ENCODE data around the gene COL13A1. TPM values are rescaled to one million over a fixed set of nuclear protein-coding genes. Genes with fewer than 3 reads are reported as not detected.

Gene COL13A1
- 0.89 TPM for total RNA-seq
- long read RNA-seq, partial matches to known transcripts = 0 of 3 reads
- long read RNA-seq, other reads (novel, unspliced or antisense) = 3 of 3 reads

DNA sequence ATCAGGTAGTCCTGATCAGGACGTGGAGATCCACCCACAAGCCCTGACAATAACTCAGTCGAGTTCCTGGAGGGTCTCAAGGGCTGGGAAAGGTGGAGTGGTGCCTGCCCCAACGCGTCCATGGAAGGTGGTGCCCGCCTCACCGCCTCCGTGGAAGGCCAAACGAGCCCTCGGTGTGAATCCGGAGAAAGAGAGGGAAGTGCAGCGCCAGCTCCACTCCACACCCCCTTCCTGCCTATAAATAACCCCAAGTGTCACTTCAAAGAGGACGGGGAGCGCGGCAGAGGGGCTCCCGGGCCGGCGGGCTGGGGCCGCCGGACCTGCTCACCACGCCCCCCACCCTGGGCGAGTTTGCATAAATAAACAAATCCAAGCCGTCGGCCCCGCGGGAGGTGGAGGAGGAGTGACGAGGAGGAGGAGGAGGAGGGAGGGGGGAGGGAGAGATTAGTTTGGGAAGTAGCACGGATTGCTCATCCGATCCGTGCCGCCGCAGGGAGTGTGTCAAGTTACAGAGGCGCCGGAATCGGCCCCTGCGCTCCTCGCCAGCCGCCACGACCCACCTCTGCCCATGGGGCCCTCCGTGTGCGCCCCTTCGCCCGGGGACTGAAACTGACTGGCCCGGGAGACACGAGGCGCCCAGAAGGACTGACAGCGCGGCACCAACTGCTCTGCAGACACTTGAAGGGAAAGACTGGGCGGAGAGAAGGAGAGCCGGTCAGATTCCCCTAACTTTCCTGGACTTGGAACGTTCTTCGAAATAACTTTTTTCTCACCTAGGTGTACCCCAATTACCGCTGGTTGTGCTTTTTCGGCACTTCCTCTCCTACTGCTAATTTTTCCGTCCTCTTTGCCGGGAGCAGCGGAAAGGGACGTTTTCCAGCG lies at the start of gene COL13A1:
TSS of gene COL13A1 (plus strand) at position 473 of the 882 bp plus-strand sequence. CDS start 518 bp downstream, outside the sequence.
- ATAC-seq (ENCODE audit: poor library complexity) (peak; percentile 59), DNase-seq (peak; percentile 58)
- intact Hi-C loops (cut with DNase I) = loop anchor here (5.0 kb wide), 1 partner anchor 104 kb away; no protein-coding TSS in a partner anchor

DNA sequence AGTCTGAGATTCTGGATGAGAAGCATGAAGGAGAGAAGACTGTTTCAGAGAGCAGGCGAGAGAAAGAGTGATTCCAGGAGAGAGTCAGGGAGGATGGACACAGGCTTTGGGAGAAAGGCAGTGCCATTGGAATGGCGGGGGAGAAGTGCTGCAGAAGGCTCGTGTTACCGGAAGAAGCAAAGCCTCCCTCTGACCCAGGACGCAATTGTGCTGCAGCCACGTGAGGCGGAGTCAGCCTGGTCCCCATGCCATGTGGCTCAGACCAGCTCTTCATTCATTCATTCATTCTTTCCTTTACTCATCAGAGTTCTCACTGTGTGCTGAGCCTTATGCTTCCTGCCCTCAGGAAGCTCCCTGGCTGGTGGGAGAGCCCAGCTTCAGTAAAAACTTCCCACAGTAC lies 49.2 kb upstream of the COL13A1 start:
- intact Hi-C loops (cut with DNase I) = no loop called here
- DNase-seq = no peak
- ATAC-seq (ENCODE audit: poor library complexity) = no peak

DNA sequence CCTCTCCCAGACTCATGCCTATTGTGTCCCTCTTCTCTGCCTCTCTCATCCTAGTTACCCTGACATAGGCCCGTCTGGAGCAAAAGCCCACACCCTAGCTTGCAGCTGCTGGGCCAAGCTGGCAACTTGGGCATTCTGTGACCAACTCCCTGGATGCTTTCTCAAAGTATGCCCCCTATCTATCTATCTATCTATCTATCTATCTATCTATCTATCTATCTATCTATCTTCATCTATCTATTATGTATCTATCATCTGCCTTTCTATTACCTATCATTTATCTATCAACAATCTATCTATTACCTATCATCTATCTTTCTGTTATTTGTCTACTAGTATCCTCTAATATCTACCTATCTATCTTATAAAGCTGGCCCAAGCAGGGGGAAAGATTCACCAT lies 45.4 kb upstream of the COL13A1 start:
- no peak for DNase-seq
- intact Hi-C loops (cut with DNase I) = no loop called here
- no peak for ATAC-seq (ENCODE audit: poor library complexity)

DNA sequence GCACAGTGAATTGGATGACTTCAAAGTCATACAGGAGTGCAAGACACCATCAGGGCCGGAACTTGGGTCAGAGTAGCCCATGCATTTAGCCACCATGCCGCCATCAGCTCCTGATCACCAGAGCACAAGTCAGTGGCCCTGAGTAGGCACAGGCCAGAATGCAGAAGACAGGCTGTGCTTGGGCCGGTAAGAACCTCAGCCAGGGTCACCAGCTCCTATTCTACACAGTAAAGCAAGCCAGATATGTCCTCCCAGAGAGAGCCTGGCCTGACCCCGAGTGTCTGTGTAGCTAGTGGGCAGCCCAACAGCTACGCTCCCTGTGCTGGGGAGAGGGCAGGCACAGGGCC lies 44.5 kb upstream of the COL13A1 start:
- DNase-seq (no peak), ATAC-seq (ENCODE audit: poor library complexity) (no peak)
- intact Hi-C loops (cut with DNase I) = no loop called here

DNA sequence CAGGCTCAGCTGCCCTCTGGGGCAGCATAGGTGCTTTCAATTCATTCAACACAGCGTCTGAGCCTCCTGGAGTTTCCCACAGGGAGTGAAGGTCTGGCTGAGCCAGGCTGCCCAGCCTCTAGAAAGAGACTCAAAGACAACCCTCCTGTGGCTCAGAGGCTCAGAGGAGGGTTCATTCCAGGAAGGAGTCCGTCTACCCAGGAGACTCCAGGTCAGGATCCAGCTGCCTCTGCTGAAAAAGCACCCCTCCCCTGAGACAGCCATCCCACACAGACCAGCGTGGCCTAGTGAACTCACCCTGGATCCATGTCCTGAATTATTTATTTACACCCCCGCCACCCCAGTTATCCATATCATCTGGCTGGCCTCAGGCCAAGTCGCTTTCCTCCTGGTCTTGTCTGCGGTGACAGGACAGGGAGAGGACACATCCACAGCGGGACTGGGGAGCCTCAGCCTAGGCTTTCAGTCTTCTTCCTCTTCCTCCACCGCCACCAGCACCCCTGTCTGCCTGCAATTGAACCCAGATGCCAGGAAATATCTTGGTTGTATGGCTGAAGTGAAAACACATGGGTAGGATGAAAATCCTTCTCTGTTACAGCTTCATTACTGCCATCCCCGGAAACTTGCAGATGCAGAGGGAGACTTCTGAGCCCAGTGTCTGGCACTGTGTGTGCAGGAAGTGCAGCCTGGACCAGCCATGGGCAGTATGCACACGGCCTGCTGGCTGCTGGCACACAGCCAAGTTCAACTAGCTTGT lies 44.0 kb upstream of the COL13A1 start:
- peak; percentile 58 for DNase-seq
- peak; percentile 56 for ATAC-seq (ENCODE audit: poor library complexity)
- intact Hi-C loops (cut with DNase I) = no loop called here

DNA sequence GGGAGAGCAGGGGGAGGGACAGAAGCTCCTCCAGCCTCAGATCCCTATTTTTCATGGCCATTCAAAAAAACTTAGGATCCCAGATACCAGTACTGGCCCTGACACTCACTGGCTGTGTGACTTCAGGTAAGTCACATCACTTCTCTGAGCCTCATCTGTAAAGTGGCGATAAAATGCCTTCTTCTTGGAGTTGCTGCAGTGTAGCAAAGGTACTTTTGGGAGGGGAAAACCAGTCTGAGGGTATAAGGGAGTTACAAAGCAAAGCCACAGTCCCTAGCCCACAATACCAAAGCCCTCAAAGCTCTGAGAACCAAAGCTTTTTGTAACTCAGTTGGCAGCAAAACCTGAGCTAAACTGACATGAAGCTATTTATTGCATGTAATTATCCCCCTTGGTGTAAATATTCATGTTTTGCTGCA lies 43.4 kb upstream of the COL13A1 start:
- intact Hi-C loops (cut with DNase I) = no loop called here
- DNase-seq (no peak), ATAC-seq (ENCODE audit: poor library complexity) (no peak)

DNA sequence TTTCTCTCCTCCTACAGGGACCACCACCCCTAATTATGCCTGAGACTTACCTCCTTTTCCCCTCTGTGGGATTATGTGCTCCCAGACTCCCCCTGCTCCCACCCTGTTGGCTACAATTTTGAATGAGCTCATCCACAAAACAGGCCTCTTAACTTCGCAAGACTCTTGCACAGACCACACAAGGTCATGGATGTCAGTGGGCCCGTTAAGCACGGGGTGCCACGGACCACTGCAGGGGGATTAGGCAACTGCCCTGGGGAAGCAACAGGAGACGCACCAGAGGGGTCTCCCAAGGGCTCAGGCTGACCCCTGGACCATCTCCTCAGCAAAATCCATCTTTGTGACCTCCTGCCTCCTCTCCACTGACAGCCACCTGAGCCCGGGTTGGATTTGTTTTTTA lies 42.1 kb upstream of the COL13A1 start:
- ATAC-seq (ENCODE audit: poor library complexity) = no peak
- intact Hi-C loops (cut with DNase I) = no loop called here
- DNase-seq = no peak

DNA sequence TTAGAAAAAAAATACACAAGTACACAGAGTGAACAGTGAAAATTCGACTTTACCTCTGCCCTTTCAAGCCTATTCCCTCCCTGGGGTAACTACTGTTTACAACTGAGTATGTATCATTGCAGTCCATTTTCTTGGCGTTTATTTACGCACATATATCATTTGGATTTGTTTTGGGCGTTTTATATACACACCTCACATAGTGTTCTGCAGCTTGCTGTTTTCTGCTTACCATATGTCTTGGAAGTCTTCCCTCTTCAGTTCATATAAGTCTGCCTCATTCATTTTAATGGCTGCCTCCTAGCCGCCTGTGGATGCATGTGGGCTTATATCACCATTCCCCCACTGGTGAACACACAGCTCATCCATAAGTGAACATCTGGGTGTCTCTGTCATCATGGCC lies 41.6 kb upstream of the COL13A1 start:
- ATAC-seq (ENCODE audit: poor library complexity) = no peak
- intact Hi-C loops (cut with DNase I) = no loop called here

DNA sequence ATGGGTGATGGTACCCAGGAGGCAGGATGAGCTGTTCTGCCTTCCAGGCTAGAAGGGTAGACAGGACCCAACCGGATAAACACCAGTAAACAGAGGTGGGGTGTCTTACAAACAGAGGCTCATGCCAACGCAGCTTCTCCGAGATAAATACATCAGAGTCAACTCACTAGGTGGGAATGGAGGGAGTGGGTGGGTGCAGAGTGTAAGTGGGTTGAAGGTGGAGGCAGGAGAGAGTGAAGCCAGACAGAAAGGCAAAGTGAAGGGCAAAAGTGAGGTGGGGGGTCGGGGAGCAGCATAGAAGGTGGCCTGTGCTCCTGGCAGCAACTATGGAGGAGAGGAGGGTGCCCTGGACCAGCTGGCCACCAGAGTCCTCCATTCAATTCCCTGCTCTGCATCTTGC lies 40.4 kb upstream of the COL13A1 start:
- ATAC-seq (ENCODE audit: poor library complexity) = no peak
- DNase-seq = no peak
- intact Hi-C loops (cut with DNase I) = no loop called here

More for the DNA sequence above, 41.6 kb upstream of the COL13A1 start:
- no peak for DNase-seq

DNA sequence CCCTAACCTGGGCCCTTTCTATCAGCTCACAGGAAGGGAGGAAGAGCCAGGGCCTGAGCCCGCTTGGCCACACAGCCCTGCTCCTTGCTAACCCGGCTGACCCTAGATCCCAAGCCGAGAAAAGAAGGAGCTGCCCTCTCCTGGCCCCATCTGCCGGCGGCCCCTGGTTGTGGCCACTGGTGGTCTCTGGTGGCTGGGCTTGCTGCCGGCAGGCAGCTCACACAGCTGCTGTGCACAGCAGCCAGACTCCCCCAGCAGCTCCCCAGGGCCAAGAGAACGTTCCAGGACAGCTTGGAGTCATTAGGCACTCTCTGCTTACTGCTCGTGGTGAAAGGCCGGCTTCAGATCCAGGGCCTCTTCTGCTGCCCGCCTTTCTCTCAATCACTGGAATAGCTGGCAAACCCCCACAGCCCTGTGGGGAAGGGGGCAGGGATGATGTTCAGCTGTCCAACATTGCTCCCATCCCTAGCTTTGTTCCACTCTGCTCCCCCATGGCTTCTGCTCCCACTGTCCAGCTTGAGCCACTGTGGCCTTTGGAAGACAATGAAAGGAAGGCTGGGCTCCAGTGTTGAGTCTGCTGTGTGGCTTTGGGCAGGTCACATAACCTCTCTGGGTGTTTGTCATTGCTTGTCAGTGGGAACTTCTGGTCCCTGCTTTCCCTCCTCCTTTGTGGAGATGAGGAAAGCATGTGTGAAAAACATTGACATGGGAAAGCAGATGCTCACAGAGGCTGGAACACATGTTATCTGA lies 35.4 kb upstream of the COL13A1 start:
- ATAC-seq (ENCODE audit: poor library complexity) (peak; percentile 78), DNase-seq (peak; percentile 51)
- intact Hi-C loops (cut with DNase I) = no loop called here

DNA sequence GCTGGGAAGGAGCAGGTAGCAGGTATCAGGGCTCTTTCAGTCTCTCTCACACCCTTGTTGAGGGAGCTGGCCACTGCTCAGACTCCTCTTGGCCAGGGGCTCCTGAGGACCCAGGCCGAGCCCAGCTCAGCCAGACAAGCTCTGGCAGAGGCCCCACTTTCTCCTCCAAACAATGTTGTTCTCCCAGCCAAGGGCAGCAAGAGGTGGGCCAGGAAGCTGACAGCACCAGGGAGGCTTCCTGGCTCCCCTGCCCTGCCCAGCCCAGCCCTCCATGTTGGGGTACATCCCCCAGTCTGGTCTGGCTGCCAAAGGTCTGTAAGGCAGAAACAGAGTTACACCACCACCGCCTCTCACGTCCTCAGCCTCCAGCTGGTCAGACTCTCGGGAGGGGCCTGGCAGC lies 33.9 kb upstream of the COL13A1 start:
- no peak for ATAC-seq (ENCODE audit: poor library complexity)
- DNase-seq = no peak
- intact Hi-C loops (cut with DNase I) = no loop called here

DNA sequence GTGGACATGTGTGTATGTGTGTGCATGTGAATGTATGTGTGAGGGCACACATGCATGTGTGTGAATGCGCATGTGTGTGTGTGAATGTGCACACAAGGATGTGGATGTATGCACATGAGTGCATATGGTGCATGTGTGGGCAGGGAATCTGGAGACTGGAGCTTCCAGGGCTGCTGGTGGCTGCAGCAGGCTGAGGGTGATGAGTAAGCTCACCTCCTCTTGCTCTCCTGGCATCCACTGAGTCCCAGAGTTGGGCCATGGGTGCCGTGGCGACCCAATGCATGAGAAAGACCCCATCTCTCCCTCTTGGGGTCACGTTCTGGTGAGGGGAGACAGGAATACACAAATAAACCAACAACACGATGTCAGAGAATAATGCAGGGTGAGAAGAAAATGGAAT lies 33.3 kb upstream of the COL13A1 start:
- DNase-seq (no peak), ATAC-seq (ENCODE audit: poor library complexity) (no peak)
- intact Hi-C loops (cut with DNase I) = no loop called here

DNA sequence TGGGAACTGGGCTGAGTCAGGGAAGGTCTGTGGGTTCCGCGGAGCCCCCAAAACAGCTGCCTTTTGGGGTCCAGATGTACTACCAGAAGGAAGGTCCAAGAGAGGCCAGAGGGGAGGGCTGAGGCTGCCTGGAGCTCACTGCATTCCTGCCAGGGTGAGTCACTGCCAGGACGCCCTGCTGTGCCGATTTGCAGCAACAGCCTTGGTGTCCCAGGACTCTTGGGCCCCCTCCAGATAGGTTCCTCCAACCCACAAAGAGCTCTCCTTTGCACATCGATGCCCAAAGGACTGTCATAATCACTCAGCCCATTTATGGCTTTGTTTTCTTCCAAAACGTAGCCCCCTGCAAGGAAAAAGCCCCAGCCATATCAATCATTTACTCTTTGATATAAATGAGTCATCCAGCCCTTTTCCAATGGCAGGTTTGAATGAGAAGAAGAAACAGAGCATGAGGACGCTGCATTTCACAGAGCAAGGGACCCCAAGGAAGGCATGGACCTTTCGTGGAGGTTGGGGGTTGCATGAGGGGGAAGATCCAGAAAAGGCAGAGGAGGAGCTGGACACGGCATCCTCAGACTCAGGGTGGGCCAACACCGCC lies 32.2 kb upstream of the COL13A1 start:
- ATAC-seq (ENCODE audit: poor library complexity) (peak; percentile 46), DNase-seq (peak; percentile 51)
- intact Hi-C loops (cut with DNase I) = no loop called here

DNA sequence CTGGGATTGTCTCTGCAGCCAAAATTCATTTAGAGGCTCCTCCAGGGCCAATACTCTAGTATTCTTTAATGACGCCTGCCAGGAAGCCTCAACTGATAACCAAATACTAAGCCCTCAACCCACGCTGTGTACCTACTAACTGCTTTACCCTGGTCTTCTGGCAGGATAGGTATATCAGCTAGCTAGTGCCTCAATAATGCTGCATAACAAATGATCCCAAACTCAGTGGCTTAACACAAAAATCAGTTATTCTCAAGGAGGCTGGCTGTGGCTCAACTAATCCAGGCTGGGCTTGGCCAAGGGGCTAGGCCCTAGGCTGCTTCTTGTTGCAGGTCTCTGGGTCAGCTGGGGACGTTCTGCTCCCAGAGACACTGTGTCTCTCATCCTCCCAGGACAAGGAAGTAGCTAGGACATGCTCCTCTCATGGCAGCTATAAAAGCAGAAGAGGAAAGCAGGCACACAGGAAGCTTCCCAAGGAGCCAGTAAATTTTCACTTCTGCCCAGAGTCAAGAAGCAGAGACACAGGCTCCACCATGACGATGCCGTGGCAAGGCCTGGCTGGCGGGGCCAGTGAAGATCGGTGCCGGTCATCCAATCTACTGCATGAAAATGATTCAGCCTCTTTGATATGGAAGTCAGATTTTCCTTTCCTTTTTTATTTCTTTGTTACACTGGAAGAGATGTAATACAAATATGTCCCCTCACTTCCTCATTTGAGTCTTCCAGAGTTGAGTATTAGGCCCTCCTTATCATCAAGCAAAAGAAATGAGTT lies 28.6 kb upstream of the COL13A1 start:
- peak; percentile 27 for ATAC-seq (ENCODE audit: poor library complexity)
- no peak for DNase-seq
- intact Hi-C loops (cut with DNase I) = no loop called here

DNA sequence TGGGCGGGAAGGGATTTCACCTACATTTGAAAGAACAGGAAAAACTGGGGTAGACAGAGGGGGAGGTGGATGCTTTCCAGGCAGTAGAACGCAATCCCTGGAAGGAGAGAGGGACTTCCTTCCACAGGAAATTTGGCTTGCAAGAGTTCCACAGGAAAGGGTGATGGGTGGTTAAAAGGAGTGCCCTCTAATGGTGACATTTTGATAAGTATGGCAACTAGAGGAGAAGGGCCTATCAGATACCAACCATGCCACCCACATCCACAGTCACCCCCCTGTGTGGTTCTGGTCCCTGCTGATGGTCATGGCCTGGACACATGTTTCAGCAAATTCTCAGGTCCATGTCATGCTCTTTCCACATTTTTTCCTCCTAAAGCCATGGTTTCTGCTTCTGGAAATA lies 27.1 kb upstream of the COL13A1 start:
- DNase-seq = no peak
- intact Hi-C loops (cut with DNase I) = no loop called here
- no peak for ATAC-seq (ENCODE audit: poor library complexity)

DNA sequence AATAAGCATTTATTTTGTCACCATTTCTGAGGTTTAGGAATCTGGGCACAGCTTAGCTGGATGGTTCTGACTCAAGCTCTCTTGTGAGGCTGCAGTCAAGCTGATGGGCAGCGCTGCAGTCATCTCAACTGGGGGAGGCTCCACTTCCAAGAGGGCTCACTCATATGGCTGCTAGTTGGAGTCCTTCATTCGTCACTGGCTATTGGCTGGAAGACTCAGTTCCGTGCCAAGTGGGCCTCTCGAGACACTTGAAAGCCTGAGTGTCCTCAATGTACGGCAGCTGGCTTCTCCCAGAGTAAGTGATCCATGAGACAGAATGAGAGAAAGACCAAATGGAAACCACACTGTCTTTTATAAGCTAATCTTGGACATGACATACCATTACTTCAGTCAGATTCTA lies 21.6 kb upstream of the COL13A1 start:
- DNase-seq = no peak
- intact Hi-C loops (cut with DNase I) = loop anchor here (10.0 kb wide), 1 partner anchor 135 kb away; no protein-coding TSS in a partner anchor
- no peak for ATAC-seq (ENCODE audit: poor library complexity)

DNA sequence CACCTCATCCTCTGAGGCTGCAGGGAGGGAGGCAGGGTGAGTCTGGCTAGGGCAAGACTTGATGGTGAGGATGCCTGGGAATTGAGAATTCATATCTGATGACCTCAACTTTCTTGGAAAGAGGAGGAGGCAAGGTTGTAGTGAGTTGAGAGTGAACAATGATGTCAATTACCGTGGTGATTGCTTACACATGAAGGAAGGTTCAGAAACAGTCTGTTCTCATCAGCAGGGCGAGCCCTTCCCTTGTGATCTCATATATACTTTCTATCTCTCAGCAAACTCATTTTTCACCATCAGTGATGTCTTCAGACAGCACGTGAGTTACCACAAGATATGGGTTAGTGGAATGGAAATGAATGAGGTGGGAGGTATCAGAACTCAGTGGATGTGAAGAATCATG lies 20.1 kb upstream of the COL13A1 start:
- intact Hi-C loops (cut with DNase I) = loop anchor here (10.0 kb wide), 1 partner anchor 133 kb away; no protein-coding TSS in a partner anchor
- DNase-seq = no peak

DNA sequence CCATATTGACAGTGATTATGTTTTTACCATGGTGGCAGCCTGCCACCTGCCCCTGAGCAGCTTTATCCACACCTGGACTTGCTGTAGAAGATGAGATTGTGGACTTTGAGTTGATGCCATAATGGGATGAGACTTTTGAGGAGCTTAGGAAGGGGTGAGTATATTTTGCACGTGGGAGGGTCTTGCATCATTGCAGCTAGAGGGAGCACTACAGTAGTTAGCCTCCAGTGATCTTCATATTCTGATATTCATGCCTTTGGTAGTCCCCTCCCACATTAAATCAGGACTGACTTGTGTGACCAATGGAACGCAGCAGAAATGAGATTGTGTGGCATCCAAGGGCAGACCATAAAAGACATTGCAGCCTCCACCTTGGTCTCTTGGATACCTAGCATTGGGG lies 18.2 kb upstream of the COL13A1 start:
- ATAC-seq (ENCODE audit: poor library complexity) (no peak), DNase-seq (no peak)
- intact Hi-C loops (cut with DNase I) = loop anchor here (10.0 kb wide), 1 partner anchor 131 kb away; no protein-coding TSS in a partner anchor

More for the DNA sequence above, 20.1 kb upstream of the COL13A1 start:
- ATAC-seq (ENCODE audit: poor library complexity) = no peak
